Suppressor macrophage treated with lipopolysaccharide for 1 hour (primary cell): Measurements from ENCODE around the gene TAS2R60.
"Not testable (repeated sequence)": the region's sequence is repeated elsewhere in the genome, so short reads cannot be mapped to it uniquely, and the experiment has no call there.

Experiments used
- DNase-seq, 3 donors: peaks; one replicate each; pipeline ENCODE4 v3.0.0-alpha.2; 2020 to 2022

Gene TAS2R60

DNA sequence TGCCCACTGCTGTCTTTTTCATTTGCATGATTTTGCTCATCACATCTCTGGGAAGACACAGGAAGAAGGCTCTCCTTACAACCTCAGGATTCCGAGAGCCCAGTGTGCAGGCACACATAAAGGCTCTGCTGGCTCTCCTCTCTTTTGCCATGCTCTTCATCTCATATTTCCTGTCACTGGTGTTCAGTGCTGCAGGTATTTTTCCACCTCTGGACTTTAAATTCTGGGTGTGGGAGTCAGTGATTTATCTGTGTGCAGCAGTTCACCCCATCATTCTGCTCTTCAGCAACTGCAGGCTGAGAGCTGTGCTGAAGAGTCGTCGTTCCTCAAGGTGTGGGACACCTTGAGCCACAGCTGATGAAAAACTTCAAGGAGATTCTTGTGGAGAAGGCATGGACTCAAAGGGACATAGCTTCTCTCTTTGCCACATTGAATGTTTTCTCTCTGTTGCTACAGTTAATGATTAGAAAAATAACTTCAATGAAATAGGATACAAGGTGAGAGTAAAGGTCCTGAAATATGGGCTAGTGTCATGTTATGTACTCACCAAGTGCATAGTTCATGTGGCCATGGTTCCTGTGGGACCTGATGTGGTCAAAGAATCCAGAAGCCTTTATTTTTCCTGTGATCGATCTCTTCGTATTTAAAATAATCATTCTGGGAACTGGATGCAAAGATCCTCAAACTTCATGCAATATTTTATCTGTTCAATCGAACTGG lies 970 bp downstream of the TAS2R60 start:
- DNase-seq = no peak

DNA sequence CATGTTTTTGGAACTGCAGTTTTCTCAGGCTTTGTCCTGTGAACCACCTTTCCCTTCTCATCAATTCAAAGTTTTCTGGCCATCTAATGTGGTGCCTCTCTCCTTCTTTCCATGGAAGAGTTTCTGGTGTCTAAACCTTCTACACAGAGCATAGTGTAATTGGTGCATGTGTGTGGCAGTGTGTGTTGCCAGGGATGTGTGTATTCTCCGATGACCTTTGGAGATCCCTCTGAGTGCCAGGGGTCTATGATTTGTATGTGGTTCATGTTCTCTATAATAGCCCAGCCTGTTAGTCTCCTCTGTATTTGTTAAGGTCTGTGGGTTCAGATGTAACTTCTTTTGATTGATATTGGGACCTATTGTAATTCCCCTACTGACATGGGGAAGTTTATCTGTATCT lies 1.5 kb downstream of the TAS2R60 start:
- DNase-seq = no peak

DNA sequence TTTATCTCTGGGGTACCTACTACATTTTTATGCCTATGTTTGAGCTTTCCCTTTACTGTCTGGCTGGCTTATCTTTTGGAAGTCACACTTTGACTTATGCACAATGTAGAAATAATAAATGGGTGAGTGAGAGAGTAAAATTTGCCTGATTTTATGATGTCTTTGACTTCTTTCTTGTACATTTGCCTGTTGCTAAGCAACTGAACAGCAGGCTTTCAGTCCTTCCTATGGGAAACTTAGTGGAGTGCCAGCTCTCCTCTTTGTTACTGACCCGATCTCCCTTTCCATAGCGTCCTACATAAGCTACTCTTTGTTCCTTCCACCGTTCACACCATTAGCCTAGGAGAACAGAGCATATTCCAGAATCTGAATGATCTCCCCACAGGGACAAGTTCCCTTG lies 4.2 kb downstream of the TAS2R60 start:
- DNase-seq = no peak

DNA sequence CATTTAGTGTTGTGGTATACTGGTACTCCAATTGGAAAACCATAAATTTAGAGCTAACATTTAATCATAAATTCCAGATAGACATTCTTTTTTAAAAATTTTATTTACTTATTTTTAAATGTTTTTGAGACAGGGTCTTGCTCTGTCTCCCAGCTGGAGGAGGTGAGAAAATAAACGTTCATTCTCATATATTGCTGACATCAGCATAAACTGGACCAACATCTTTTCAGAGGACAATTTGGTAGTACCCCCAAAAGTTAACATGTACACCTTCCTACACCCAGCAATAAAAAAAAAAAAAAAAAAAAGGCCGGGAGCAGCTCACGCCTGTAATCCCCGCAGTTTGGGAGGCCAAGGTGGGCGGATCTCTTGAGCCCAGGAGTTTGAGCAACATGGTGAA lies 5.2 kb downstream of the TAS2R60 start:
- DNase-seq = no peak

DNA sequence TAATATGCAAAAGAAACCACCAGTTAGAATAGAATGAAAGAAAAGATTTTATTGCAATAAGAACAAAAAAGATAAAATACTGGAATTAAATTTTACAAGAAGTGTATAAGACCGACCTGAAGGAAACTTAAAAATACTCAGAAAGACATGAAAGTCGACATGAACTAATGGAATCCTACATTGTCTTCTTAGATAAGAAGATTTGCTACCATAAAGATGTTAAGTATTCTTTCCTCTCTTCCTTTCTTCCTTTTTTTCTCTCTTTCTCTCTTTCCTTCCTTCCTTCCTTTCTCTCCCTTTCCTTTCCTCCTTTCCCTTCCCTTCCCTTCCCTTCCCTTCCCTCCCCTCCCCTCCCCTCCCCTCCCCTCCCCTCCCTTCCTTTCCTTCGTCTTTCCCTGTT lies 6.5 kb downstream of the TAS2R60 start:
- no peak for DNase-seq

DNA sequence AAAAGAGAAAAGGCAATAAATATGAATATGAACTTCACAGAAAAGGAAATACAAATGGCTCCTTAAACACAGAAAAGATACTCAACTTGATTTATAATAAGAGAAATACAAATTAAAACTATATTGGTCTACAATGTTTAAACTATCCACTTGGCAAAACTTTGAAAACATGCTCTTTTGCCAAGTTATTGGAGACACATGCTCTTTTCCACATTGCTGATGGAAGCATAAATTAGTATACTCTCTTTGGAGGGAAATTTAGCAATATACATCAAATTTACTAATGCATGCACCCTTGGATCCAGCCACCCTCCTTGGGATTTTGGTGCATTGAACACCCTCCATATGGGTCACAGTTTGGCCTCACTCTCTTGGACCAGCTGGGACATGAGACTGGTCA lies 7.9 kb downstream of the TAS2R60 start:
- no peak for DNase-seq

DNA sequence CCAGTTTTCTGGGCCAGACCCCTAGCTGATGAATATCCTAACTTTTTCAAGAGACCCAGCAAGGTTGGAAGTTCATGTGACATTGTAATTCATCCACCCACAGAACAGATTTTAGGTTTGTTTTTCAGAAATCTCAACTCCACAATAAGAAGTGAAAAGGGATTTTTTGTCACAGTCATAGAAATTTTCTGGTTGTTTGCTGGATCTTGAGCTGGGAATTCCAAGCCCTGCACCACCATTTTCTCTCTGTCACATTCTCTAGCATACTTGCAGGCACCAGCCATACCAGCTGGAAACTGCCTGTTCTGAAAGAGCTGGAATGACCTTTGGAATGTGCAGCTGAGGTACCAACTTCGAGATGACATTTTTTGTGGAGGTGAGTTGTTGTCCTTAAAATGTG lies 8.5 kb downstream of the TAS2R60 start:
- peak; percentile 63 to 78 (median 64) for DNase-seq

DNA sequence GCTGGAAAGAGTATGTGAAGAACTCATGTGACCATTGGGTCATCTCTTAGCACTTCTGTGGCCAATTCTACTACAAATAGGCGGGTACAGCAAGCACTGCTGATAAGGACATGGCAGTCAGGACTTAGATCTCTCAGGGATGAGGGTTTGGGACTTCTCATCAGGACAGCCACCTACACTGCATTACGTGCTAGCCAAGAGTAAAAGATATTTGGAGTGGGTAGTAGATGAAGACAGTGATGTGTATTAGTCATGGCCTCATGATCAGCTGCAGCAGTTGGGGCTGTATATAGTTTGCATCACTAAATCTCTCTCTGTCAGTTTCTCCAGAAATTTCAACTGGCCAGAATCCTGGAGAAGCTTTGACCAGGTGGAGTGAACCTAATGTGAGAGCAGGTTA lies 9.2 kb downstream of the TAS2R60 start:
- peak; percentile 83 to 87 (median 85) for DNase-seq

DNA sequence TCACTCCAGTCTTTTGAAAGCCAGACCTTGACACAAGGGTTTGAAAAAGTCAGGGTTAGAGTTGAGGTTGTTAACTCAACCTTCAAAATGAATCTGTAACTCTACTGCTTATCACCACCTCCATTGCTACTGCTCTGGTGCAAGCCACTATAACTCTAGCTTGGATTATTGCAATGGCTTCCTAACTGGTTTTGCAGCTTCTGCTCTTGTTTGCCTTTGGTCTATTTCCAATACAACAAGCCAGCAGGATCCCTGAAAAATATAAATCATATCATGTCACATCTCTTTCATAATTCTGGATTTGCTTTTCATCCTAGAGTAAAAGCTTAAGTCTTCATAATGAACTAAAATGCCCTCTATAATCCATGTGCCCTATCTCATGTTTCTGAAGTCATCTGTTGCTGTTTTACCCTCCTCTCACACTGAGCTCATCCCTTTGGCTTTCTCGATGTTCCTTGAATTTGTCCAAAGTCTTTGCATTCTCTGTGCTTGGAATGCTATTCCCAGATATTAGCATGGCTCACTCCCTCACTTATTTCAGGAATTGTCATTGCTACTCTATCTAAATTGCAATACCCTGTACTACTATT lies 10.9 kb downstream of the TAS2R60 start:
- DNase-seq = peak in 2 of 3 donors; percentile 49 to 62

DNA sequence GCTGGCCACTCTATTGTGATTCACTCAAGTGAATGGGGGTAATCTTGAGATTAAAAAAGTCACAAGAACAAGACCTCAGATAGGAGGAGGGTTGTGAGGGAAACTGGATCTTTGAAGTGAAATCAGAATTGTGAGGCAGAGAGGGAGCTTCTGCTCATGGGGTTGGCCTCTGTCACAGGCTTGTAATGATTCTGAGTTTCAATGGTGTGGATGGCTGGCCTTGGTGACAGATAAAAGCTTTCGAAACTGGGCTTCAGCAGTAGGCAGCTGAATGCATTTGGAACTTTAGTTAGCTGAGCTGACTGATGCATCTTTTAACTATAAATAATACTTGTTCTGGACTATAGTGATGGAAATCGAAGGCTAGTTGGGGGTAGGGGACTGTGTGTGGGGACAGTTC lies 12.2 kb downstream of the TAS2R60 start:
- peak in 2 of 3 donors; percentile 38 to 48 for DNase-seq

DNA sequence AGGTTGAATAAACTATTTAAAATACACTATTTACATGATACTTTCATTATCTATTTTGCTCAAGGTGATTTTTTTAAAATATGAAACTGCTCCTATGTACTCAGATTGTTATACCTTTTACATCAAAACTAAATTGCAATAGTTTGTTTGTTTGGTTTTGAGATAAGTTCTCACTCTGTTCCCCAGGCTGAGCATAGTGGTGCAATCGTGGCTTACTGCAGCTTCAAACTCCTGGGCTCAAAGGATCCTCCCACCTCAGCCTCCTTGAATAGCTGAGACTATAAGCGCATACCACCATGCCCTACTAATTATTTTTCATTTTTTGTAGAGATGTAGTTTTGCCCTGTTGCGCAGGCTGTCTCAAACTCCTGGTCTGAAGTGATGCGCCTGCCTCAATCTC lies 12.7 kb downstream of the TAS2R60 start:
- DNase-seq = no peak

DNA sequence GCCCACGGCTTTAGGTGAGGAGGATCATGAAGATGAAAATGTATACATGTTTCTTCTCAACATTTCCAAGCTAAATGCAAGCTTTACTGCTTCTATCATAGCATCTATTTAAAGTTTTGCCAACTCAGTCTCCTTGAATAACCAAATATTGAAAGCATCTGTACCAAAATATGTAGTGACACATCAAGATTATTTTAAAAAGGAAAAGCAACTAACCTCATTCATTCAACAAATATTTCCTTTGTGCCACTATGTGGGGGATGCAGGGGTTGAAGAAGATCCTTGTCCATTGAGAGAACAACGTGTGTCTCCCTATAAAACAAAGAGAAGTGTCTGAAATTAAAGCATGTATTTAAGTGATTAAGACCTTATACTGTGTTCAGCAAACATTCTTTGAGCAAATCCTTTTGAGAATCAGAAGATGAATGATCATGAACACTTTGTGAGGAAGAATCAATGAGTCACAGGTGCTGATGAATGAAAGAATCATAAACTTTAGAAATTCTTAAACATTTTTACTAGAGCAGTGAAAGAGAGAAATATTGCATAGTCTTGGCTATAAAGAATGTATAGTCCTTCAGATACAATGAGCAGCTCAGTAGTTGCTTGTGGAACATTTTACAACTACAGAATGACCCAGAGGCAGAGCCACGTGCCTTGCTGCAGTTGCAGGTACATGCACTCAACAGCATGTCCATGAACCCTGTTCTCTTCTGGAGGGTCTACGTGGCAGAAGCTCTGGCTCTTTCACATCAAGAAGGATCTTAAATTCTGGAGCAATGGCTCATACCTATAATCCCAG lies 13.9 kb downstream of the TAS2R60 start:
- peak in 2 of 3 donors; percentile 22 to 34 for DNase-seq

DNA sequence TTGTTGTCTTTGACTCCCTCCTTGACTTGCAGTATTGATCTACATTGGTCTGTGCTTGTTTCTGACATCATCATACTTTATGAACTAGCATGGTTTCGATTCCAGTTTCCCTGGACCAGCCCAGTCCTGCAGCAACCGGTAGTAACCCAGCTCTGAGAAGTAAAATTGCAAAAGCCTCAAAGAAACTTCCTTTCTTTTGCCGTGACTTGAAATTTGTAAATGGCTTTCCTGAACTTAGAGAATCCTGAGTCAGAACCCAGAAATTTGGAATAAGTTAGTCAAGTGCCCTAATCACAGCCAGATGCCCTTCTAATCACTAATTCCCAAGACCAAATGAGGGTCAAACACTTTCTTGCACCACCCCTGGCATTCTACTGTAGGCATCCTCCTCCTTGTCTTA lies 15.0 kb downstream of the TAS2R60 start:
- peak; percentile 80 to 90 (median 86) for DNase-seq

DNA sequence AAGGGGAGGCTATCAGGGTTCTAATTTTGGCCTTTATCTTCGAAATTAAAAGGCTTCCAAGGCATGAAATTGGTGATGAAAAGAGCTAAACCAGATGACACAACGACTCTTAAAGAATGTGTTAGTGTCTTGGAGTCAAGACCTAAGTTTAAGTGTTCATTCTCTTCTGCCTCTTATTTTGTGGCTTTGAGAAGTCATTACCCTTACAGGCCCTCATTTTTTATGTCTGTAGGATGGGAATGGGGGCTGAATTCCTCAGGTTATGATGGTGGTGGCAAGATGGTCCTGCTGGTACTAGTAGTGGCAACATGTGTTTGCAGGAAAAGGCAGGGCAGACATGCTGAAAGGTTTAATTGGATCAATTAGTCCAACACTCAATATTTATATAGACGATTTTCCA lies 15.4 kb downstream of the TAS2R60 start:
- DNase-seq = no peak

DNA sequence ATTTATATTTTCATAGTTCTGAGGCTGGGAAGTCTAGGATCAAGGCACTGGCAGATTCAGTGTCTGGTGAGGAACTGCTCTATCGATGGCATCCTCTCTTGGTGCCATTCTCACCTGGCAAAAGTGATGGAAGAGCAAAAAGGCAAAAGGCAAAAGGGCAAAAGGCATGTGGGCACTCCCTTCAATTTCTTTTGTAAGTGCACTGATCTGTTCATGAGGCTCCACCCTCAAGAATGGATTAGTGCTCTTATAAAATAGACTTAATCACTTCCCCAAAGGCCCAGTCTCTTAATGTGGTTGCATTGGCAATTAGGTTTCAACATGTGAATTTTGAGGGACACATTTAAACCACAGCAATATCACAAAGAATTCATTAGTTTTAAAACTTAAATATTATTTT lies 16.1 kb downstream of the TAS2R60 start:
- no peak for DNase-seq

DNA sequence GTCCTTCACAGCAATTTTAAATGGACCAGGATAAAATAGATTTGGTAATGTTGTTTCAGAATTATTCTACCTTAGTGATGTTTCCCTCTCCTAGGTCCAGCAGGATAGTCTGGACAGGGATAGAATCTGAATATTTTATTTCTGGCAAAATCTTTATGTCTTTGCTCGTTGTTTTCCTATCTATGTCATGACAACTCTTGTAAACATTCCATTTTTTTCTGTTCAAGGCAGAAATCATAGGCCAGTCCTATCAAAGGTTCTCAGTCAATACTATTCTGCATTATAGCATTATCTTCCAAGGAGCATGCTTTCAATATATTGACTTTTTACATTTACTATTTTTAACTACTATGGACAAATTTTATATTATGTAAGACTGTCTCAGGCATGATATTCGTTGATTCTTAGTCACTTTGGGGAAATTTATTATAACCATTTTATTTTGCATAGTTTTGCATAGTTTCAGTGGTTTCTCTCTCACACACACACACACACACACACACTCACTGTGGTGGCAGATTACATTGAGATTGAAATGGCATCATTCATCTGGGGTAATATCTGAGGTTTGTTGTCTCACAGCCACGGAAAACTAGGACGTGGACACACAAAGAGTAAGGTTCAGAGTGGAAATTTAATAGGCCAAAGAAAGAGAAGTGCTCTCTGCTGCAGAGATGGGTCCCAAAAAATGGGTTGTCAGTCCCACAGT lies 17.2 kb downstream of the TAS2R60 start:
- DNase-seq = peak in 2 of 3 donors; percentile 32 to 60

DNA sequence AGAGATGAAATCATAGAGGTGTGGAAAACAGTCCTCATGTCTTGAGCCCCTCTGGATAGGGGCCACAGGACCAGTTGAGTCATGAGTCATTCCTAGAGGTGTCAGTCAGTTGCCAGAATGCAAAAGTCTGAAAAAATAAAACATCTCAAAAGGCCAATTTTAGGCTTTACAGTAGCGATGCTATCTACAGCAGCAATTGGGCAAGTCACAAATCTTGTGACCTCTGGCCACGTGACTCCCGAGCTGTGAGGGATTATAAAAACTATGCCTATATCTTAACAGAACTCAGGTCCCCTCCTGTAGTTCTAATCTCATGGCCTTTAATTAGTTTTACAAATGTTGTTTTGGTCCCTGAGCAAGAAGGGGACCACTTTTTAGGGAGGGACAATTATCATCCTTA lies 18.8 kb downstream of the TAS2R60 start:
- DNase-seq = no peak

DNA sequence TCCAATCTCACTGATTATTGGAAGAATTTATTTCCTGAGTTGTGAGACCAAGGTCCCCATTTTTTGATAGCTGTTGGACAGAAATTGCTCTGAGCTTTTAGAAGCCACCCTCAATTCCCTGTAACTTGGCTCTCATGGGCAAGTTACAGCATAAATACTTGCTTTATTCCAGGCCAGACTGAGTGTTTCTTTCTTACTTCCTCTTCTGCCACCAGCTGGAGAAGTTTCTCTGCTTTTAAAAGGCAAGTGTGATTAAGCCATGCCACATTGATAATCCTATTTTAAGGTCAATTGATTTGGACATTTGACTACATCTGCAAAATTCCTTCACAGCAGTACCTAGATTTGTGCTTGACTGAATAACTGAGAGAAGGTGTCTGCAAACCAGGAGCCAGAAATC lies 20.3 kb downstream of the TAS2R60 start:
- DNase-seq = peak; percentile 53 to 62 (median 61)

DNA sequence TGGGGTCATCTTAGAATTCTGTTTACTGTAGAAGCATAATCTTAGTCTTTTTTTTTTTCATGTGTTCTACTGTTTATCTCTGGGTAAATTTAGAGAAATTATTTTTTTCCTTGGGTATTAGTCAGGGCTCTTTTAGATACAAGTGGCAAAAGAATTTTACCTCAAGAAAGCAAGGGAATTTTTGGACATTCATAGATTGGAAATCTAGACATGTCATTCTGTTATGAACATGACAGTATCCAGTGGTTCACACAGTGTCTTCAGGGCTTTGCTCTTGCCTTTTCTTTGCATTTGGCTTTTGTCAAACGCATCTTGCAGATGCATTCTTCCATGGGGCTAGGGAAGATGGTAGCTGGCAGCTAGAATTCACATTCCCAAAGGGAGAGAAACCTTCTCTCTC lies 20.7 kb downstream of the TAS2R60 start:
- DNase-seq = peak; percentile 27 to 62 (median 57)

DNA sequence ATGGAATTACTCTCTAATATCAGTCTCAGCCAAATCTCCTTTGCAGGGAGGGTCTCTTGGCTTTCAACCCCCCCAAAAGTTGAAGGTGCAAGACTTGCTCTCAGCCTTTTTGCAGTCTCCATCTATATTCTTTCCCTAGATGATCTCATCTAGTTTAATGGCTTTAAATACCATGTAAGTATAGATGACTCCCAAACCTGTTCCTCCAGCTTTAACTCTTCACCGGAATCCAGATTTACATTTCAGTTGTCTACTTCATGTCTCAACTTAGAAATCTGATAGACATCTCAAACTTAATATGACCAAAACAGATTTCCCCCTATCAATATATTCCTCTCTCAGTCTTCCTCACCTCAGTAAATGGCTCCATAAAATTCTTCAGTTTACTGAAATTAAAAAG lies 24.5 kb downstream of the TAS2R60 start:
- no peak for DNase-seq

DNA sequence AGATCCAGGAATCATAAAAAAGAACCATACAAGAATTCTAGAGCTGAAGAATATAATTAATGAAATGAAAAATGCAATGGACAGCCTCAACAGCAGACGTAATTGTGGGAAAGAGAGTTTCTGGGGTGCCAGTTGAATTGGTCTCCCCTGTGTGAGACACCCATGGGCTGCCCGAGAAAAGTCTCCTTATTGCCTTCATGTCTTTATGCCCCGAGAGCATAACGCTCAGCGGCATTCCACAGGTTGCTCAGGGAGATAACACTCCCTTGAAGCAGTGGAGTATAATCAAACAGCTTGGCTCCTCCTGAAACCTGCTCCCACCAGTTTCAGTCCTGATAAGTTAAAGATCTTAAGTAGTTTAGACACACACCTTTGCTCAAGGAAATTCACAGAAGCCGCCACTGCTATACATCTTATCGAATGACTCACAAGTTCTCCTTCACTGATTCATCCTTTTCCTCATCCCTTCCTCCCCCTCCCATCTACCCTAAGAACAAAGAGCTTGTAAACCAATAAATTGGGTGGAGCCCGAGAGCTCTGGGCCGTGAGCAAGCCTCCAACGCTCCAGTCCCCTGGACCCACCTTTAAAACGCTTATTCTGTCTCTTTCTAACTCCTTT lies 28.9 kb downstream of the TAS2R60 start:
- not testable (repeated sequence) for DNase-seq

DNA sequence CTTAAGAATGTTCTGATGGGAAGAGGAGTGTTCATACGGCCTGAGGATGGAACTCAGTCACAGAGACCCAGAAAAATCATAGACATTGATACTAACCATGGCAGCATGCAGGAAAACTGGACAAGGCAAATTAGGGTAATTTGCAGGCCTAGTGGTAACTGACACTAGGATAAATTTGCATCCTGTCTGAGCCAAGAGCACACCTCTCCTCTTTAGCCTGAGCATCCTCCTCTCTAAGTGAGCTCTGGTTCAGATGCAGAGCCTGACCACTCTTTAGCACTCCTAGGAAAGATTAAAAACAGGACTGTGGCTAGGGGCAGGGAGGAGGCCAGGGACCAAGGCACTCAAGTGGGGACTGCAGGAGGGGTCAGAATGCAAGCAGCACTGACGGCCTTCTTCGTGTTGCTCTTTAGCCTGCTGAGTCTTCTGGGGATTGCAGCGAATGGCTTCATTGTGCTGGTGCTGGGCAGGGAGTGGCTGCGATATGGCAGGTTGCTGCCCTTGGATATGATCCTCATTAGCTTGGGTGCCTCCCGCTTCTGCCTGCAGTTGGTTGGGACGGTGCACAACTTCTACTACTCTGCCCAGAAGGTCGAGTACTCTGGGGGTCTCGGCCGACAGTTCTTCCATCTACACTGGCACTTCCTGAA lies 34.4 kb downstream of the TAS2R60 start, which contains the start of gene TAS2R41:
Gene TAS2R41, plus strand, starts transcription at position 373 of the 650 bp plus-strand sequence. Its CDS starts 0 bp downstream, at position 373.
- DNase-seq = no peak
